EH (cell line): ENCODE measurements around the gene DENND11.

Experiments used
- DNase-seq: peaks from one replicate; pipeline ENCODE4 v3.0.0-alpha.2; 2015; ENCODE audit warnings: low read depth

The DENND11 gene

DNA sequence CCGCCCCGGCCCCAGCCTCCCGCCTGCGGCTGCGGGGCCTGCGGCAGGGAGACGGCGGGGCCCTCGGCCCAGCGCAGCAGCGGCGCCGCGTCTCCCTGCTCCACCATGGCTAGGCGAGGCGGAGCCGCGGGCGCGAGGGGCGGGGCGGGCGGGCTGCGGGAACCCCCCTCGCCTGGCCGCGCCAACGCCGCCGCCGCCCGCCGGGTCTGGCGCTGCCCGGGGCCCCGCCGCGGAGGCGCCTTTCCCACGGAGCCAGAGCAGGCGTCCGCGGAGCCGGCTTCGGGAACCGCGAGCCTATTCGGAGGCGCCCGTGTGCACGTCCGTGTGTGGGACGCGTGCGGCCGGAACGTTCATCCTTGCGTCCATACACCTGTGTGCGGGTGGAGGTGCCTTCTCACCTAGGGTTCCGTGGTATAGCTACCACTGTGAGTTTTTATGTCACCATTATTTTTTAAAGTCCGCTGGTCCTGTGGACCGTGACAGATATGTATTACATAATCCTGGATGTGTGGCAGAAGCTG lies at the start of gene DENND11:
Gene DENND11 (minus strand): TSS at position 120 of the 521 bp plus-strand sequence. CDS start 13 bp downstream, at position 107.
- DNase-seq: peak; percentile 57

GRCh38 chr7:141748396-141748795 lies 46.4 kb upstream of the DENND11 start:
- no peak for DNase-seq

GRCh38 chr7:141744131-141744530 lies 42.2 kb upstream of the DENND11 start:
- no peak for DNase-seq

- DNase-seq: no peak
Observed at GRCh38 chr7:141742229-141742628, 40.3 kb upstream of the DENND11 start.

DNA sequence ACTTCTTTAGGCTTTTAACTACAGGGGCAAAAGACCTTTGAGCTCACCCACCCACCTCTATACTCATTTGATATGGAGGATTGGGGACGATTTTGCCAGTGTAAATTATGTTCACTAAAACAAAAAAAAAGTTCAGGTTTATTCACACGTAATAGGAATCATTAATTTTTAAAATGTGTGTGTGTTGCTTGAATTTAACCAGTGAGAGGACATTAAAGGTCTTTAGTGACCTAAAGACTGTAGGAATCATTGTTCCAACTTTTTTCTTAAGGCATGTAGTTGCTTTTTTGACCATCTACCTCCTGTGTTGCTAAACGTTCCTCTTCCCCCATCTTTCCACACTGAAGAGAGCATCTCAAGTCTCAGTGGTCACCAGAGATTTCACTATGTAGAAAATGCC lies 37.3 kb upstream of the DENND11 start:
- DNase-seq: no peak

DNA sequence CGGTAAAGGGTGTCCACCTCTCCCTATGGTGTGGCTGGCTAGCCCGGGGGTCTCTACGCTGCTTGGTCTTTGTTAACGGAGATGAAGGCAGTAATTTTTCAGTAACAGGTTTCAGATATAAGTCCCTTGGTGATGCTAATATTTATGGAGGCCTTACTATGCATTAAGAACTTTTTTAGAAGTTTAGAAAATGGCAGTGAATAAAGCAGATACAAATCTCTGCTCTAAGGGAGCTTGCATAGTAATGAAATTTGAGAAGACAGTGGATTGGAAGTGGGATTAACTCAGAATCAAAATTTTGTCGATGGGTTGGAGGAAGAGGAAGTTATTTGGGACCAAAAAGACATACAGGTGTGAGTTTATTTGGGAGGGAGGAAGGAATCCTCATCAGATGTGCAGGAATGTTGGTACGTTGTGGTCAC lies 36.6 kb upstream of the DENND11 start:
- no peak for DNase-seq

- peak; percentile 96 for DNase-seq
Observed at GRCh38 chr7:141737836-141738591, 36.0 kb upstream of the DENND11 start, which contains the start of gene SSBP1. SSBP1 (plus strand) TSS chr7:141738358; CDS start chr7:141739167, 809 bp downstream.

- DNase-seq: peak; percentile 0
Observed at GRCh38 chr7:141737118-141737835, 35.3 kb upstream of the DENND11 start.

GRCh38 chr7:141731476-141732149 lies 29.6 kb upstream of the DENND11 start:
- DNase-seq: no peak

DNA sequence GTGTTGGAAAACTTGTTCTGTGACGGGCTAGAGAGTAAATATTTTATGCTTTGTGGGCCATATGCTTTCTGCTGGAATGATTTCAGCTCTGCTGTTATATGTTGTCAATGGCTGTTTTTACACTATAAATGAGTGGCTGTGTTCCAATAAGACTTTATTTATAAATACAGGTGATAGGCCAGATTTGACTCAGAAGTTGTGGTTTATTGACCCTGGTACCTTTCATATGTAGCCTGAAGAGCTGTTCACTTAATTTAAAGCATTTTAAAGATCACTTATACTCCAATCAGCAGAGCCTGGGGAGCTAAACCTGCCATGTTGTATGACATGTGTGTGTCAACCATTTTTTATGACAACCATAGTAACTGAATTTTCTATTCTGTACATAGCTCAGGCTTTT lies 27.1 kb upstream of the DENND11 start:
- DNase-seq: no peak

GRCh38 chr7:141722529-141722928 lies 20.6 kb upstream of the DENND11 start:
- no peak for DNase-seq

- no peak for DNase-seq
Observed at GRCh38 chr7:141717450-141717849, 15.5 kb upstream of the DENND11 start.

GRCh38 chr7:141715794-141716689 lies 14.1 kb upstream of the DENND11 start:
- no peak for DNase-seq

GRCh38 chr7:141715018-141715417 lies 13.1 kb upstream of the DENND11 start:
- DNase-seq: no peak

DNA sequence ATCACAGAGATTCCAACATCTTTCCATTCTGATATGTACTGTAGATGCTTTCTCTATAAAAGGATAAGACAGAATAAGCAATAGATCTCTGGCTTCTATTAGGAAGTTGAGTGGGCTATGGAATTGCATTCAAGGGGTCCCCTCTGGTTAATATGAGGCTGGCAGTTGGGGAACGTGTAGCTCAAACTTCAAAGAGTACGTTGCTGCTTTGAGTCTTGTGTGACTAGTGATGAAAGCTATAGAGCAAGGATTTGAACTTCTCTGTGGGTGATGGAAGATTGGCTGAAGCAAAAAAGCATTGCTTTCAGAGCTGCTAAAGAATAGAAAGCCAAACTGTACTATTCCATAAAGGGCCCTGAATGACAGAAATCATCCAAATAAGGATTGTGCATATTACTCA lies 12.6 kb upstream of the DENND11 start:
- no peak for DNase-seq

- no peak for DNase-seq
Observed at GRCh38 chr7:141713890-141714289, 11.9 kb upstream of the DENND11 start.

DNA sequence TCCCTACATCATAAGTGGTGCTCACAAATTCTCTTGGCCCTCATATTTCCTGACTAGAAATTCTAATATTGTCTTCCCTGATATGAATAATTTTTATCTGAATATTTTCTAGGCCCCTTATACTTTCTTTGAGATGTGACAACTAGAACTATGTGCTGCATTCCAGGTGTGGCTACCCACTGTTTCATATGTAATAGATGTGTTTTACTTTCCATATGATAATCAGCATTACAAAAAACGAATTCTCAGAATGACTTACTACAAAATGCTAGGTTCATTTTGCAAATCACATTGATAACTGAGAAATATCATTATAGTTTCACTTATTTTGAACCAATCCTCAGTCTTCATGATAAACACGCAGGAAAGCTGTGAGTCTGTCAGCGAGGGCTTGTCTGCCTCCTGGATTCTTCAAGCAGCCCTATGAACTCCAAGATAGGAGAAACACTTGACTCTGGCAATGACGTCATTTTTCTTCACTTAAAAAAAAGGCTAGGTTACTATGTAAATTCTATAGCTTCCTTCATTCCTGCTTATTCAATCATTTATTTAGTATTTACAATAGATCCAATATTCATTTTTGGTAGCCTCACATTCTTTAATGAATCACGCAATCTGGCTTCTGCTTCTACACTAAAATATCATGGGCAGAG lies 10.8 kb upstream of the DENND11 start:
- no peak for DNase-seq

GRCh38 chr7:141710301-141710700 lies 8.3 kb upstream of the DENND11 start:
- no peak for DNase-seq

GRCh38 chr7:141709749-141710148 lies 7.8 kb upstream of the DENND11 start:
- peak; percentile 19 for DNase-seq

- DNase-seq: no peak
Observed at GRCh38 chr7:141709318-141709717, 7.4 kb upstream of the DENND11 start.

- DNase-seq: no peak
Observed at GRCh38 chr7:141708351-141708750, 6.4 kb upstream of the DENND11 start, which contains the start of gene WEE2. WEE2 (plus strand) TSS chr7:141708353; CDS start chr7:141708759, 406 bp downstream.
